Osteocyte (in vitro differentiated cells): ENCODE results near the gene HKDC1. TPM values are rescaled to one million over a fixed set of nuclear protein-coding genes. Genes with fewer than 3 reads are reported as not detected.

Experiments
- DNase-seq: peaks from one replicate; pipeline ENCODE4 v3.0.0; 2021; ENCODE audit warnings: mixed read lengths; ENCODE audit not compliant: unreplicated experiment; ENCODE audit errors: extremely low spot score
- H3K27ac Mint-ChIP-seq: one replicate; pipeline ENCODE4 v1.8.0; 2021; ENCODE audit warnings: mild to moderate bottlenecking, mixed read lengths; ENCODE audit not compliant: unreplicated experiment
- H3K27me3 Mint-ChIP-seq: one replicate; pipeline ENCODE4 v1.8.0; 2021; ENCODE audit warnings: mixed read lengths; ENCODE audit not compliant: unreplicated experiment
- H3K36me3 Mint-ChIP-seq: one replicate; pipeline ENCODE4 v1.8.0; 2021; ENCODE audit warnings: mixed read lengths; ENCODE audit not compliant: unreplicated experiment
- H3K4me1 Mint-ChIP-seq: one replicate; pipeline ENCODE4 v1.8.0; 2021; ENCODE audit warnings: mixed read lengths; ENCODE audit not compliant: unreplicated experiment
- H3K4me3 Mint-ChIP-seq: one replicate; pipeline ENCODE4 v1.8.0; 2021; ENCODE audit warnings: mild to moderate bottlenecking, moderate library complexity, mixed read lengths; ENCODE audit not compliant: unreplicated experiment
- H3K9me3 Mint-ChIP-seq: one replicate; pipeline ENCODE4 v1.8.0; 2021; ENCODE audit warnings: mixed read lengths; ENCODE audit not compliant: unreplicated experiment
- CTCF ChIP-seq: fragments of 200-600 bp; sonication (generic); IDR thresholded peaks from 2 replicates; pipeline ENCODE4 v1.5.0; 2021; ENCODE audit warnings: antibody characterized with exemption, mild to moderate bottlenecking, moderate library complexity
- total RNA-seq: library from RNA; stranded (reverse); gene quantifications from 2 replicates; pipeline ENCODE4 v1.2.1, GENCODE V29; 2021

Gene HKDC1
- total RNA-seq, 1 donor from 2014 or later = 0.19 TPM

DNA sequence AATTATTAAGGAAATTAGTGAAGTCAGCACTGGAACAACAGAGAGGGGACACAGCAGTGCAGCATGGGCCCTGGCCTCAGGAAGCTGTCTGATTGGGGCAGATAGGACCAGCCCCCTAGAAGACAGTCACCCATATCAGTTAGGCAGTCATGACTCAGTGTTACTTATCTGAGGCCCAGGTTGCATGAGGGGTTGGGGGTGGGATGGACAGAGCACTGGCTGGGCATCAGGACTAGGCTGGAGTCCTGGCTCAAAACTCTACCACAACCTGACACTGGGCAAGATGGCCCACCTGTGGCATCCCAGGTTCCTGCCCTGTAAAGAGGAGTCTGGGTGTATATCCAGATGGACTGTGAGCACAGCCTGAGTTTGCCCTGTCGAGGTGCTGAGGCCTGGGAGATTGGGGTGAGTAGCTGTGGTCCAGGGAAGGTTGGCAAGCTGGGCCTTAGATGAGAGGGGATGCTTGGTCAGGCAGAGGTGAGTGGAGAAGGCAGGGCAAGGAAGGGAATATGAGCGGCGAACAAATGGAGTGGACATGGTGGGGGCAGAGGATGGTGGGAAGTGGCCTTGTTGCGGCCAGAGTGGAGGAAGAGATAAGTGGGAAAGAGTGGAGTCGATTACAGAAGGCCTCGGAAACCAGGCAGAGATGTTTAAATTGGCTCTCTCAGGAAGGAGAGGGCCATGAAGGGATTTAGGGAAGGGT is 95.6 kb downstream of the HKDC1 start:
- no peak for DNase-seq
- H3K4me1 Mint-ChIP-seq = peaks cover 16% of the 10 kb centered on the region
- H3K4me3 Mint-ChIP-seq = no peak overlapping the region
- no peak for TF ChIP-seq CTCF
- H3K27me3 Mint-ChIP-seq = no peaks in the 10 kb centered on the region
- H3K27ac Mint-ChIP-seq = no peak overlapping the region
- no peaks in the 10 kb centered on the region for H3K9me3 Mint-ChIP-seq
- H3K36me3 Mint-ChIP-seq = no peaks in the 10 kb centered on the region

DNA sequence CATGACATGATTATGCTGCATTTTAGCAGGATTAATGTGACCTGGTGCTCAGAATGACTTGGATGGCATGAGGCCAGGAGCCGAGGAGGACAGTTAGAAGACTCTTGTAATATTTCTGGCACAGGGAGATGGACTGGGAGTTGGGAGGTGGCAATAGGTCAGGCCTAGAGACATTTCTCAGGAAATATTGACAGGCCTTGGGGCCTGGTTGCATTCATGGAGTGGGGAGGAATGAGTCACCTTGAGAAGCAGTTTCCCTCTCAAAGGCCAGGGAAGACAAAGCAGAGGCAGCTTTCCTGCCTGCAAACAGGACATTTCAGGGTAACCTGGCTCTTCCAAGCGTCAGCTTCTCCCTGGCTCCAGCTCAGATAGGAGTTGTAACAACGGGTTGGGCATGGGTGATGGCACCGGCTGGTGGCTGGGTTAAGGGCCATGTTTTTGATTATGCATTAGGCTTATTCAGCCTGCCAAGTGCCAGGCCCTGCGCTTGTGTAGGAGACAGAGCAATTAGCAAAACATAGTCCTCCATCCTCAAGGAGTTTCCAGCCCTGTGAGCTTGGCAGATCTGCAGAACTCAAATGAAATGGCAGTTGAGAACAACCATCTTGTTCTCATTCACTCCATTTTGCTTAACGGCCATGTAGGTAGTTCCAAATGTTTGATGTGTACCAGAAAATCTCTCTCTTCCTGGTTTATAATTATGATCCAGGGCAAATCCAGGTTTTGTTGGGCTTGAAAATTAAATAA is 96.4 kb downstream of the HKDC1 start:
- H3K4me1 Mint-ChIP-seq = peaks cover 23% of the 10 kb centered on the region
- no peak overlapping the region for H3K4me3 Mint-ChIP-seq
- no peaks in the 10 kb centered on the region for H3K9me3 Mint-ChIP-seq
- TF ChIP-seq CTCF = no peak
- no peaks in the 10 kb centered on the region for H3K36me3 Mint-ChIP-seq
- DNase-seq = no peak
- no peaks in the 10 kb centered on the region for H3K27me3 Mint-ChIP-seq
- H3K27ac Mint-ChIP-seq = no peak overlapping the region

Other genes with a start within 250 kb of the HKDC1 start
- 29.9 and 31.8 TPM in 2 replicates for gene KIFBP, start 231.5 kb upstream of the HKDC1 start, total RNA-seq
- gene SRGN, start 132.2 kb upstream of the HKDC1 start, total RNA-seq = 30.0 and 35.9 TPM in 2 replicates
- 59.4 and 62.2 TPM in 2 replicates for gene VPS26A, start 96.2 kb upstream of the HKDC1 start, total RNA-seq
- 27.3 and 30.5 TPM in 2 replicates for gene SUPV3L1, start 40.1 kb upstream of the HKDC1 start, total RNA-seq
- gene HK1, start 58.2 kb downstream of the HKDC1 start, total RNA-seq = 59.4 and 61.3 TPM in 2 replicates
- gene TACR2, start 196.6 kb downstream of the HKDC1 start, total RNA-seq = not detected in 2 replicates
- 0.94 TPM in 1 of 2 replicates, not detected in the other for gene TSPAN15, start 231.1 kb downstream of the HKDC1 start, total RNA-seq